Activated CD4-positive, alpha-beta T cell treated with anti-CD3 and anti-CD28 coated beads, Interleukin-10, Interleukin-2, amounts not matched to agents 100 ng/mL and 50 ng/mL, durations not matched to agents 16 hours and 8 hours (primary cell): ENCODE data around the gene MMD.
A peak's percentile ranks its signal among the peaks of the same experiment; 100 is the strongest.
"Not testable (repeated sequence)": the region's sequence is repeated elsewhere in the genome, so short reads cannot be mapped to it uniquely, and the experiment has no call there.

Experiments used
- DNase-seq: peaks from one replicate; pipeline ENCODE4 v3.0.0-alpha.2; 2020

The MMD gene

GRCh38 chr17:55420067-55420775, 1.4 kb downstream of the MMD start:
- DNase-seq, result peak; percentile 73

GRCh38 chr17:55418369-55419268, 3.0 kb downstream of the MMD start:
- no peak for DNase-seq

- DNase-seq, result no peak
Measured at GRCh38 chr17:55417411-55418268, 4.0 kb downstream of the MMD start.

- peak; percentile 19 for DNase-seq
Measured at GRCh38 chr17:55416470-55417052, 5.1 kb downstream of the MMD start.

- DNase-seq, result no peak
Measured at GRCh38 chr17:55416000-55416399, 5.6 kb downstream of the MMD start.

GRCh38 chr17:55414983-55415382, 6.7 kb downstream of the MMD start:
- DNase-seq, result no peak

GRCh38 chr17:55413825-55414489, 7.7 kb downstream of the MMD start:
- DNase-seq, result no peak

GRCh38 chr17:55411463-55411855, 10.2 kb downstream of the MMD start:
- no peak for DNase-seq

GRCh38 chr17:55410722-55411462, 10.7 kb downstream of the MMD start:
- no peak for DNase-seq

- no peak for DNase-seq
Measured at GRCh38 chr17:55409030-55409800, 12.4 kb downstream of the MMD start.

- DNase-seq, result no peak
Measured at GRCh38 chr17:55407641-55408566, 13.7 kb downstream of the MMD start.

GRCh38 chr17:55405600-55405999, 16.0 kb downstream of the MMD start:
- DNase-seq, result no peak

- not testable (repeated sequence) for DNase-seq
Measured at GRCh38 chr17:55404197-55404596, 17.4 kb downstream of the MMD start.

GRCh38 chr17:55402374-55402773, 19.3 kb downstream of the MMD start:
- no peak for DNase-seq

GRCh38 chr17:55398689-55399088, 22.9 kb downstream of the MMD start:
- DNase-seq, result no peak

- no peak for DNase-seq
Measured at GRCh38 chr17:55395803-55396505, 25.7 kb downstream of the MMD start.

- no peak for DNase-seq
Measured at GRCh38 chr17:55394357-55395021, 27.1 kb downstream of the MMD start.

- no peak for DNase-seq
Measured at GRCh38 chr17:55391764-55392467, 29.7 kb downstream of the MMD start.
